ENCODE results near the gene BTBD10. TPM values are rescaled to one million over a fixed set of nuclear protein-coding genes. Genes with fewer than 3 reads are reported as not detected.

The BTBD10 gene
- total RNA-seq, 4 donors from 2014 or later: 44.1 to 65.1 (median 50.4) TPM

DNA sequence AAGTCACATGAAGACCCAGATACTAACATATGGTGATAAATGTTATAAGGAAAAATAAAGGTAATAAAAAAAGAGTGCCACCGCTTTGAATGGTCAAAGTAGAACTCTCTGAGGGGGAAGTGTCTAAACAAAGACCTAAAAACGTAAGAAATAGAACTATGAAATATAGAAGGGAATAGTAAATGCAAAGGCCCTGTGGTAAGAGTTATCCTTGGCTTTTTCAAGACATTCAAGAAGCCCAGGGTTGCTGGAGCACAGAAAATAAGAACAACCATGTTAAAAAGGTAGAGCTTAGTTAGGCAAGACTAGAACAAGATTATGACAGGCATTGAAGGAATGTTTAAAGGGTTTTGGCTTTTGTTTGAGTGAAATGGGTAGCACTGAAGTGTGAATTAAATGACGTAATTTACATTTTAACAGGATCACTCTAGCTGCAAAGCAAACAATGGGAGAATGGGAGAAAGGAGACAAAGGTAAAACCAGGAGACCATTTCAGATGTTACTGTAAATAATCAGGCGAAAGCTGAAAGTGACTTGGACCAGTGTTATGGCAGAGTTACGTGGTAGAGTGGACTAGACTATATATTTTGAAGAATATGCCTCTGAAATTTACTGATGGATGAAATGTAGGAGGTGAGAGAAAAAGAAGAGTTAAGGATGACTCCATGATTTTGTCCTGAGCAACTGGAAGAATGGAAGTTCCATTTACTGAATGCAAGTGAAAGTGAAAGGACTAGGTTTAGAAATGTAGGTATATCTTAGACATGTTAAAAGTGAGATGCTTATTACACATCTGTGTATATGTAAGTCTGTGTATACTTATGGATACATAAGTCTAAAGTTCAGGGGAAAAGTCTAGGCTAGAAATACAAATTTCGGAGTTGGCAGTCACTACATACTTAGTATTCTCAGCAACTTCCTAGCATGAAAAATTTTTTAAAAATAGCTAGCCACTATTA is 28.5 kb downstream of the BTBD10 start:
- H3K27ac ChIP-seq: no peak overlapping the region
- H3K9me3 ChIP-seq: no peaks in the 10 kb centered on the region
- WGBS, 2 donors (ENCODE audit: low coverage in 1 of 2): 85 to 91% methylated on average over 6 of the region's 6 CpGs
- TF ChIP-seq EP300 (IDR thresholded peaks at IDR 0.05) (no peak), POLR2AphosphoS5 (IDR thresholded peaks at IDR 0.05) (no peak), POLR2A (IDR thresholded peaks at IDR 0.05) (no peak)
- TF ChIP-seq, protein P1, sequence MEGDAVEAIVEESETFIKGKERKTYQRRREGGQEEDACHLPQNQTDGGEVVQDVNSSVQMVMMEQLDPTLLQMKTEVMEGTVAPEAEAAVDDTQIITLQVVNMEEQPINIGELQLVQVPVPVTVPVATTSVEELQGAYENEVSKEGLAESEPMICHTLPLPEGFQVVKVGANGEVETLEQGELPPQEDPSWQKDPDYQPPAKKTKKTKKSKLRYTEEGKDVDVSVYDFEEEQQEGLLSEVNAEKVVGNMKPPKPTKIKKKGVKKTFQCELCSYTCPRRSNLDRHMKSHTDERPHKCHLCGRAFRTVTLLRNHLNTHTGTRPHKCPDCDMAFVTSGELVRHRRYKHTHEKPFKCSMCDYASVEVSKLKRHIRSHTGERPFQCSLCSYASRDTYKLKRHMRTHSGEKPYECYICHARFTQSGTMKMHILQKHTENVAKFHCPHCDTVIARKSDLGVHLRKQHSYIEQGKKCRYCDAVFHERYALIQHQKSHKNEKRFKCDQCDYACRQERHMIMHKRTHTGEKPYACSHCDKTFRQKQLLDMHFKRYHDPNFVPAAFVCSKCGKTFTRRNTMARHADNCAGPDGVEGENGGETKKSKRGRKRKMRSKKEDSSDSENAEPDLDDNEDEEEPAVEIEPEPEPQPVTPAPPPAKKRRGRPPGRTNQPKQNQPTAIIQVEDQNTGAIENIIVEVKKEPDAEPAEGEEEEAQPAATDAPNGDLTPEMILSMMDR (IDR thresholded peaks at IDR 0.05): no peak
- no peak for ATAC-seq
- no peaks in the 10 kb centered on the region for H3K36me3 ChIP-seq
- H3K4me1 ChIP-seq: peaks cover 0 to under 1% (median 0%) of the 10 kb centered on the region in 3 donors
- no peak overlapping the region for H3K4me3 ChIP-seq
- H3K27me3 ChIP-seq: no peaks in the 10 kb centered on the region

DNA sequence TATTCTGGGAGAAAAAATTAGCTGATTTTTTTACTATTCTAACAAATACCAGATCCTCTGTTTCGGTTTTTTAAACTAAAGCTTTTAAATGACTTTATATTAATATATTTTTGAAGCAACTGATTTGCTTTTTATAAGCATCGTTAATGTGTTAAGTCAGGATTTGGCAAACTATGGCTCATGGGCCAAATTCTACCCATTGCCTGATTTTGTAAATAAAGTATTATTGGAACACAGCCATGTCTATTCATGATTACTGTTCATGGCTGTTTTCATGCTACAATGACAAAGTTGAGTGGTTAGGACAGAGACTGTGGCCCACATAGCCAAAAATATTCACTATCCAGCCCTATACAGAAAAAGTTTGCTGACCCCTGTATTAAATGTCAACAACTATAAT is 29.6 kb downstream of the BTBD10 start:
- Histone ChIP-seq H3K27me3 (no peaks in the 10 kb centered on the region), H3K4me1 (no peaks in the 10 kb centered on the region), H3K9me3 (no peaks in the 10 kb centered on the region), H3K4me3 (no peak overlapping the region), H3K27ac (no peak overlapping the region), H3K36me3 (no peaks in the 10 kb centered on the region)
- WGBS, 2 donors (ENCODE audit: low coverage in 1 of 2): 76 to 78% methylated on average over 2 of the region's 2 CpGs
- no peak for ATAC-seq
- TF ChIP-seq EP300 (IDR thresholded peaks at IDR 0.05) (no peak), POLR2AphosphoS5 (IDR thresholded peaks at IDR 0.05) (no peak), POLR2A (IDR thresholded peaks at IDR 0.05) (no peak)
- TF ChIP-seq, protein P1 (IDR thresholded peaks at IDR 0.05): no peak

DNA sequence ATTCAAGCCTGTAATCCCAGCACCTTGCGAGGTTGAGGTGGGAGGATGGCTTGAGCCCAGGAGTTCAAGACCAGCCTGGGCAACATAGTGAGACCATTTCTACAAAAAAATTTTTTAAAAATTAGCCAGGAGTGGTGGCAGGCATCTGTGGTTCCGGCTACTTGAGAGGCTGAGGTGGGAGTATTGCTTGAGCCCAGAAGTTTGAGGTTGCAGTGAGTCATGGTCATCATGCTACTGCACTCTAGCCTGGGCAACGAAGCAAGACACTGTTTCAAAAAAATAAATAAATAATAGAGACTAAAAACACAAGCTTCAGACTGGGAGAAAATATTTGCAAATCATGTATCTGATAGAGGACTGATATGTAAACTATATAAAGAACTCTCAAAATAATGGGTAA is 33.2 kb downstream of the BTBD10 start:
- ATAC-seq: no peak
- Histone ChIP-seq H3K4me3 (no peak overlapping the region), H3K27ac (no peak overlapping the region), H3K9me3 (peaks cover 0 to 13% (median 0%) of the 10 kb centered on the region in 3 donors), H3K36me3 (no peaks in the 10 kb centered on the region), H3K27me3 (no peaks in the 10 kb centered on the region), H3K4me1 (peaks cover 0 to under 1% (median 0%) of the 10 kb centered on the region in 3 donors)
- TF ChIP-seq, protein P1 (IDR thresholded peaks at IDR 0.05): no peak
- TF ChIP-seq POLR2AphosphoS5 (IDR thresholded peaks at IDR 0.05) (no peak), EP300 (IDR thresholded peaks at IDR 0.05) (no peak), POLR2A (IDR thresholded peaks at IDR 0.05) (no peak)
- 90 to 96% methylated on average over 3 of the region's 3 CpGs for WGBS, 2 donors (ENCODE audit: low coverage in 1 of 2)

DNA sequence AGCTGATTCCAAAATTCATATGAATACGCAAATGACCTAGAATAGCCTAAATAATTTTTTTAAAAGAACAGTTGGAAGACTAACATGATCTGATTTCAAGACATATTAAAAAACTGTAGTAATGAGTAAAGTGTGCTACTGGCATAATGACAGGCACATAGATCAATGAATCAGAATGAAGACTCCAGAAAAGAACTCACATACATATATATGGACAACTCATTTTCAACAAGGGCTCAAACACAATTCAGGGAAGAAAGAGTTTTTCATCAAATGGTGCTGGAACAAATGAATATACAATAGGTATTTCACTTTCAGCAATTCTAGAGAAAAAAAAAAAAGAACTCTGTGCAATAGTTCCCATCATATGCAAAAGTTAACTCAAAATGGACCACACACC is 33.7 kb downstream of the BTBD10 start:
- no peaks in the 10 kb centered on the region for H3K27me3 ChIP-seq
- WGBS, 2 donors (ENCODE audit: low coverage in 1 of 2): 0 to 100% methylated on average over 1 of the region's 1 CpG
- peaks cover 0 to 13% (median 0%) of the 10 kb centered on the region in 3 donors for H3K9me3 ChIP-seq
- peaks cover 0 to 6% (median 2%) of the 10 kb centered on the region in 3 donors for H3K4me1 ChIP-seq
- H3K27ac ChIP-seq: no peak overlapping the region
- no peak for TF ChIP-seq POLR2A (IDR thresholded peaks at IDR 0.05)
- TF ChIP-seq, protein P1 (IDR thresholded peaks at IDR 0.05): no peak
- TF ChIP-seq POLR2AphosphoS5 (IDR thresholded peaks at IDR 0.05): no peak
- no peaks in the 10 kb centered on the region for H3K36me3 ChIP-seq
- H3K4me3 ChIP-seq: no peak overlapping the region
- no peak for ATAC-seq

DNA sequence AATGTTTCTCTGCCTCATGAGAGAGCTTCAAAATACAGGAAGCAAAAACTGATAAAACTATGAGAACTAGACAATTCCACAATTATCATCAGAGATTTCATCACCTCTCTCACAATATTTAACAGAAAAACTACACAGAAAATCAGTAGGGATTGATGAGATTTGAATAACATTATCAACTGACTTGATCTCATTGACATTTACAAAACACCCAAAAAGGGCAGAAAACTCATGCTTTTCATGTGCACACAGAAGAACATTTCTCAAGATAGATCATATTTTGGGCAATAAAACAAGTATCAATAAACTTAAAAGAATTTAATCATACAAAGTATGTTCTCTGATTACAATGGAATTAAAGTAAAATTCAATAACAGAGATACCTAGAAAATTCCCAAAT is 35.6 kb downstream of the BTBD10 start:
- no peaks in the 10 kb centered on the region for H3K36me3 ChIP-seq
- no peak overlapping the region for H3K4me3 ChIP-seq
- H3K9me3 ChIP-seq: peaks cover 0 to 13% (median 0%) of the 10 kb centered on the region in 3 donors
- ATAC-seq: no peak
- peaks cover 0 to 24% (median 3%) of the 10 kb centered on the region in 3 donors for H3K4me1 ChIP-seq
- TF ChIP-seq, protein P1 (IDR thresholded peaks at IDR 0.05): no peak
- TF ChIP-seq POLR2A (IDR thresholded peaks at IDR 0.05) (no peak), EP300 (IDR thresholded peaks at IDR 0.05) (no peak), POLR2AphosphoS5 (IDR thresholded peaks at IDR 0.05) (no peak)
- no peak overlapping the region for H3K27ac ChIP-seq
- H3K27me3 ChIP-seq: no peaks in the 10 kb centered on the region

Measured in gastroesophageal sphincter (tissue), 4 donors.